ENCODE measurements around the gene MS4A4E. TPM values are rescaled to one million over a fixed set of nuclear protein-coding genes. Genes with fewer than 3 reads are reported as not detected.

The MS4A4E gene
- total RNA-seq, 1 experiment from 2014 or later: 0.42 TPM

DNA sequence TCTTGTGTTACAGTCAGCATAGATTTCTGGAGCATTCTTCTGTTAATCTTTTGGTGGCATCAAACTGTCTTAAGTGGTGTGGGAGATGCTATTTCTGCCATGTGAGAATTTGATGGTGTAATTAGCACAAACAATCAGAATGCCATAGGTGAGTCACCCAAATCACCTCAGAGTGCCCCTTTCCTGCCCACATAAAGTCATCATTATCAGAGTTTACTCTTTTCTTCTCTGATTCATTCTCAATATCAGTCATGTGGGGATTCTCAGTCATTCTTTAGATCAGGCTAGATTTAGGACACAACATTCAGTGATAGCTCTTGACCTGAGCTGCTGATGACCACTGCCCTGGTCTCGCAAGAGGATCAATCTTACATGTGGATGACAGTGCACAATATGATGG lies 36.3 kb downstream of the MS4A4E start:
- Histone ChIP-seq H2BK15ac (ENCODE audit: low read depth, low read length) (no peak overlapping the region), H3T11ph (ENCODE audit: low read length) (no peak overlapping the region), H3K14ac (ENCODE audit: insufficient read depth, low read length) (no peak overlapping the region), H4K20me1 (ENCODE audit: control insufficient read depth, insufficient read depth, insufficient read length) (no peaks in the 10 kb centered on the region), H2BK120ac (ENCODE audit: low read depth, low read length, poor library complexity, severe bottlenecking) (no peak overlapping the region), H3K79me2 (ENCODE audit: insufficient read depth, low read length) (no peaks in the 10 kb centered on the region), H3K79me1 (ENCODE audit: insufficient read depth, low read depth, low read length, poor library complexity, severe bottlenecking) (no peaks in the 10 kb centered on the region), H3K27ac (ENCODE audit: insufficient read length, low read depth, low read length) (no peak overlapping the region), H3K27me3 (ENCODE audit: insufficient read depth, low read length) (no peaks in the 10 kb centered on the region), H4K91ac (ENCODE audit: insufficient read length, low read depth, low read length) (no peak overlapping the region), H2AK5ac (ENCODE audit: insufficient read length, low read length) (no peak overlapping the region), H4K5ac (ENCODE audit: insufficient read length, low read depth, low read length) (no peak overlapping the region), H3K23ac (ENCODE audit: insufficient read length, low read depth, low read length) (no peak overlapping the region), H3K23me2 (ENCODE audit: insufficient read length, low read depth, low read length, poor library complexity, severe bottlenecking) (no peaks in the 10 kb centered on the region), H2BK5ac (ENCODE audit: insufficient read length, low read length) (no peak overlapping the region), H3K56ac (ENCODE audit: insufficient read length, low read depth, low read length) (no peak overlapping the region), H4K8ac (replicated peaks; ENCODE audit: insufficient read length, low read depth, low read length) (no peak overlapping the region), H2BK20ac (ENCODE audit: low read depth, low read length, poor library complexity, severe bottlenecking) (no peak overlapping the region), H3K9ac (ENCODE audit: extremely low read depth, insufficient read length, low read length) (no peak overlapping the region), H3K18ac (ENCODE audit: insufficient read length, low read depth, low read length) (no peak overlapping the region), H3K4me1 (ENCODE audit: insufficient read depth, low read length) (no peaks in the 10 kb centered on the region), H3K4ac (ENCODE audit: low read depth, low read length) (no peak overlapping the region), H2BK12ac (ENCODE audit: insufficient read length, low read depth, low read length) (no peak overlapping the region), H3K9me3 (ENCODE audit: control insufficient read depth, low read depth, low read length) (no peaks in the 10 kb centered on the region), H3K4me2 (ENCODE audit: insufficient read depth, insufficient read length, low read length) (no peak overlapping the region), H2AFZ (ENCODE audit: low read length) (no peak overlapping the region)
- H3K27me3 Mint-ChIP-seq (ENCODE audit: low read depth): no peaks in the 10 kb centered on the region
- H3K27ac Mint-ChIP-seq: no peak overlapping the region
- TF ChIP-seq, protein P1, sequence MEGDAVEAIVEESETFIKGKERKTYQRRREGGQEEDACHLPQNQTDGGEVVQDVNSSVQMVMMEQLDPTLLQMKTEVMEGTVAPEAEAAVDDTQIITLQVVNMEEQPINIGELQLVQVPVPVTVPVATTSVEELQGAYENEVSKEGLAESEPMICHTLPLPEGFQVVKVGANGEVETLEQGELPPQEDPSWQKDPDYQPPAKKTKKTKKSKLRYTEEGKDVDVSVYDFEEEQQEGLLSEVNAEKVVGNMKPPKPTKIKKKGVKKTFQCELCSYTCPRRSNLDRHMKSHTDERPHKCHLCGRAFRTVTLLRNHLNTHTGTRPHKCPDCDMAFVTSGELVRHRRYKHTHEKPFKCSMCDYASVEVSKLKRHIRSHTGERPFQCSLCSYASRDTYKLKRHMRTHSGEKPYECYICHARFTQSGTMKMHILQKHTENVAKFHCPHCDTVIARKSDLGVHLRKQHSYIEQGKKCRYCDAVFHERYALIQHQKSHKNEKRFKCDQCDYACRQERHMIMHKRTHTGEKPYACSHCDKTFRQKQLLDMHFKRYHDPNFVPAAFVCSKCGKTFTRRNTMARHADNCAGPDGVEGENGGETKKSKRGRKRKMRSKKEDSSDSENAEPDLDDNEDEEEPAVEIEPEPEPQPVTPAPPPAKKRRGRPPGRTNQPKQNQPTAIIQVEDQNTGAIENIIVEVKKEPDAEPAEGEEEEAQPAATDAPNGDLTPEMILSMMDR (conservative IDR thresholded peaks at IDR 0.05): no peak
- no peak overlapping the region for H3K4me3 Mint-ChIP-seq
- H3K4me1 Mint-ChIP-seq: peaks cover 24 to 25% of the 10 kb centered on the region in 2 experiments
- no peak for DNase-seq
- peaks cover 7 to 10% of the 10 kb centered on the region in 2 experiments; a peak in 4 of 5 replicates for H3K9me3 Mint-ChIP-seq
- no CpG with 5 or more reads among the region's 1 CpG for WGBS (ENCODE audit: extremely low coverage, insufficient read length, low lambda C conversion rate)
- H3K36me3 Mint-ChIP-seq (ENCODE audit: insufficient read depth in 1 of 3, low read depth in 3 of 3): peaks cover 0 to 9% (median 5%) of the 10 kb centered on the region in 3 experiments; a peak in 2 of 7 replicates

Measured in H9 (cell line).